ENCODE results near the gene BAD.

BAD gene

GRCh38 chr11:64275841-64276240 lies 8.6 kb downstream of the BAD start:
- no peak for DNase-seq (ENCODE audit: low spot score)

GRCh38 chr11:64275031-64275800 lies 9.2 kb downstream of the BAD start:
- no peak for DNase-seq (ENCODE audit: low spot score)

- peak; percentile 92 for DNase-seq (ENCODE audit: low spot score)
Observed at GRCh38 chr11:64269540-64270220, 14.8 kb downstream of the BAD start.

GRCh38 chr11:64268893-64269539 lies 15.4 kb downstream of the BAD start:
- DNase-seq (ENCODE audit: low spot score), result no peak

GRCh38 chr11:64268025-64268892 lies 16.2 kb downstream of the BAD start:
- DNase-seq (ENCODE audit: low spot score), result no peak

- DNase-seq (ENCODE audit: low spot score), result no peak
Observed at GRCh38 chr11:64267207-64267945, 17.1 kb downstream of the BAD start.

GRCh38 chr11:64266339-64266738 lies 18.1 kb downstream of the BAD start:
- no peak for DNase-seq (ENCODE audit: low spot score)

GRCh38 chr11:64265176-64266160 lies 19.0 kb downstream of the BAD start:
- DNase-seq (ENCODE audit: low spot score), result no peak

- DNase-seq (ENCODE audit: low spot score), result no peak
Observed at GRCh38 chr11:64264371-64264852, 20.1 kb downstream of the BAD start.

- DNase-seq (ENCODE audit: low spot score), result no peak
Observed at GRCh38 chr11:64263947-64264317, 20.5 kb downstream of the BAD start.

- DNase-seq (ENCODE audit: low spot score), result no peak
Observed at GRCh38 chr11:64263021-64263946, 21.2 kb downstream of the BAD start.

- DNase-seq (ENCODE audit: low spot score), result no peak
Observed at GRCh38 chr11:64262271-64263002, 22.0 kb downstream of the BAD start.

- DNase-seq (ENCODE audit: low spot score), result no peak
Observed at GRCh38 chr11:64261556-64262080, 22.8 kb downstream of the BAD start.

- DNase-seq (ENCODE audit: low spot score), result no peak
Observed at GRCh38 chr11:64260147-64260708, 24.2 kb downstream of the BAD start.

GRCh38 chr11:64259533-64260067 lies 24.9 kb downstream of the BAD start:
- DNase-seq (ENCODE audit: low spot score), result no peak

GRCh38 chr11:64258946-64259532 lies 25.4 kb downstream of the BAD start:
- no peak for DNase-seq (ENCODE audit: low spot score)

- DNase-seq (ENCODE audit: low spot score), result no peak
Observed at GRCh38 chr11:64258356-64258755, 26.1 kb downstream of the BAD start.

Data from COLO829 (cell line).